K562 (cell line): ENCODE measurements around the gene ANKRD1. TPM values are rescaled to one million over a fixed set of nuclear protein-coding genes. Genes with fewer than 3 reads are reported as not detected.

Source experiments
- ATAC-seq: fragments of 200-7000 bp; cut with Tn5 transposase; 3 replicates; pipeline ENCODE4 v1.9.1; 2020; ENCODE audit warnings: moderate library complexity
- BruUV-seq: library from RNA; stranded (reverse); fragments of 400-500 nt; replicated peaks from 2 replicates; lab custom pipeline; 2021; lab: Mats Ljungman, UMichigan
- CTCF ChIA-PET: fragments of 300-600 bp; formaldehyde crosslinking; extraction: SDS; loops from one replicate; lab custom pipeline; 2021; ENCODE audit warnings: low intra/inter-chr PET ratio; lab: Yijun Ruan, JAX
- POLR2A ChIA-PET: fragments of 300-600, 350-650 bp; sonication (Branson Sonifier 250); formaldehyde crosslinking; extraction: SDS; loops from one replicate; lab custom pipeline; 2021; ENCODE audit warnings: antibody characterized with exemption, inconsistent platforms; lab: Yijun Ruan, JAX
- DNase-seq, 4 experiments: peaks; one replicate each; pipeline versions ENCODE4 v3.0.0 to v3.0.0-alpha.2; 2011 to 2018; ENCODE audit warnings: low spot score in 3 of 4, mixed read lengths in 3 of 4; ENCODE audit errors: extremely low read depth in 1 of 4
- FAIRE-seq: peaks from 2 replicates; lab custom pipeline; 2011; peaks lifted over from hg19 to GRCh38; lab: Jason Lieb, UNC
- H2AFZ ChIP-seq: 2 replicates; pipeline ENCODE4 v1.6.0; 2011; ENCODE audit warnings: low read depth, low read length, control low read depth, inconsistent platforms
- H3K27ac ChIP-seq: fragments of 200-600 bp; 3 replicates; pipeline ENCODE4 v1.8.0; 2011; ENCODE audit warnings: low read depth, mild to moderate bottlenecking, control low read depth, inconsistent platforms, low read length, moderate library complexity, mixed read lengths; ENCODE audit errors: extremely low read depth
- H3K27me3 ChIP-seq, 2 experiments: fragments of 300-600 bp in 1 of 2; 2 replicates in 1 of 2; 3 replicates in 1 of 2; pipeline versions ENCODE4 v1.6.0 to v1.8.0; 2011; ENCODE audit warnings: inconsistent platforms in 2 of 2, low read length in 2 of 2, mild to moderate bottlenecking in 1 of 2, mixed read lengths in 1 of 2, moderate library complexity in 1 of 2; ENCODE audit not compliant: control insufficient read depth in 2 of 2, insufficient read depth in 2 of 2
- H3K36me3 ChIP-seq: fragments of 300-600 bp; 3 replicates; pipeline ENCODE4 v1.8.0; 2011; ENCODE audit warnings: mild to moderate bottlenecking, low read length, inconsistent platforms; ENCODE audit not compliant: control insufficient read depth, insufficient read depth
- H3K4me1 ChIP-seq, 2 experiments: fragments of 200-600 bp in 1 of 2; replicated peaks in 1 of 2; 2 replicates in 1 of 2; 3 replicates in 1 of 2; pipeline versions ENCODE4 v1.5.1 to v1.8.0; 2011; ENCODE audit warnings: inconsistent platforms in 2 of 2, low read length in 2 of 2, mild to moderate bottlenecking in 1 of 2, mixed read lengths in 1 of 2, moderate library complexity in 1 of 2; ENCODE audit not compliant: control insufficient read depth in 2 of 2, insufficient read depth in 2 of 2
- H3K4me2 ChIP-seq: 2 replicates; pipeline ENCODE4 v1.6.1; 2011; ENCODE audit warnings: low read length, control low read depth, inconsistent platforms, mixed read lengths; ENCODE audit not compliant: insufficient read depth
- H3K4me3 ChIP-seq: fragments of 200-600 bp; sonication (generic), shearing (Covaris generic); 2 replicates; pipeline ENCODE4 v1.5.1; 2016; ENCODE audit warnings: control low read depth, inconsistent platforms
- H3K79me2 ChIP-seq: fragments of 200-600 bp; 3 replicates; pipeline ENCODE4 v1.8.0; 2011; ENCODE audit warnings: low read length, inconsistent platforms; ENCODE audit not compliant: control insufficient read depth, insufficient read depth
- H3K9ac ChIP-seq, 2 experiments: 2 replicates each; pipeline versions ENCODE4 v1.6.0 to v1.6.1; 2011; ENCODE audit warnings: low read depth in 2 of 2, low read length in 2 of 2, control low read depth in 1 of 2, inconsistent platforms in 1 of 2, mild to moderate bottlenecking in 1 of 2, mixed read lengths in 1 of 2; ENCODE audit not compliant: insufficient read depth in 1 of 2
- H3K9me1 ChIP-seq: one replicate; pipeline ENCODE4 v1.6.0; 2011; ENCODE audit warnings: inconsistent platforms, mild to moderate bottlenecking, low read length, moderate library complexity; ENCODE audit not compliant: control insufficient read depth, insufficient read depth
- H3K9me3 ChIP-seq: replicated peaks from 2 replicates; pipeline ENCODE4 v1.5.1; 2011; ENCODE audit warnings: low read depth, low read length, inconsistent platforms; ENCODE audit not compliant: control insufficient read depth, insufficient read depth
- H4K20me1 ChIP-seq: replicated peaks from 2 replicates; pipeline ENCODE4 v1.6.1; 2011; ENCODE audit warnings: low read length, inconsistent platforms, mixed read lengths; ENCODE audit not compliant: control insufficient read depth, insufficient read depth
- RFX1 ChIP-seq: fragments of 450-650 bp; IDR thresholded peaks from 2 replicates; pipeline ENCODE4 v1.6.1; 2016; ENCODE audit warnings: mild to moderate bottlenecking, moderate library complexity
- TAL1 ChIP-seq: fragments of 450-650 bp; IDR thresholded peaks from 2 replicates; pipeline ENCODE4 v1.6.1; 2016; ENCODE audit warnings: mild to moderate bottlenecking
- WGBS: fragments of 100-300 bp; shearing (Covaris generic); methylation state at CpG from one replicate; pipeline ENCODE4 v1.1.6; 2016; ENCODE audit warnings: low coverage, mixed read lengths; ENCODE audit not compliant: insufficient coverage; ENCODE audit errors: missing lambda C conversion rate; 5-methylcytosine and 5-hydroxymethylcytosine counted together
- in situ Hi-C: fragments of 300-500 bp; cut with MboI; formaldehyde crosslinking; loops from 4 replicates; pipeline ENCODE4 v1.15.0; 2018; ENCODE audit warnings: inconsistent platforms, mixed read lengths
- intact Hi-C: fragments of 100-400 bp; cut with micrococcal nuclease; formaldehyde crosslinking; loops from 2 replicates; pipeline ENCODE4 v1.14.2; 2022
- polyA plus RNA-seq, 8 experiments: library from polyadenylated mRNA; depleted of rRNA in 4 of 8; stranded (reverse) in 5 of 8; unstranded in 3 of 8; fragments of >200 nt; fragmentation: Nextera tagmentation in 2 of 8; fragmentation: Illumina TruSeq in 1 of 8; extraction: Ambion mirVana in 2 of 8; extraction: Trizol in 1 of 8; gene quantifications; 2 replicates each; pipeline versions ENCODE4 v1.2.1 to v1.2.3, GENCODE V29; 2011 to 2014; ENCODE audit warnings: inconsistent platforms in 1 of 8, missing spikeins in 1 of 8
- total RNA-seq, 7 experiments: library from RNA; depleted of rRNA in 6 of 7; stranded (reverse); fragments of >200 nt in 6 of 7; fragmentation: Illumina TruSeq in 2 of 7; extraction: Trizol in 2 of 7; gene quantifications; 2 replicates each; pipeline versions ENCODE4 v1.2.1 to v1.2.3, GENCODE V29; 2011 to 2021; ENCODE audit warnings: low replicate concordance in 1 of 7
- TF ChIP-seq, protein P1 (sequence below), 3 experiments: IDR thresholded peaks in 2 of 3; conservative IDR thresholded peaks in 1 of 3; 2 replicates each; pipeline ENCODE4 v1.5.1; 2011 to 2012; ENCODE audit warnings: low read length in 3 of 3, mild to moderate bottlenecking in 3 of 3, control low read depth in 2 of 3, improper control_type of control experiment in 1 of 3, inconsistent platforms in 1 of 3, low read depth in 1 of 3, mixed read lengths in 1 of 3, moderate library complexity in 1 of 3; ENCODE audit not compliant: insufficient read depth in 2 of 3

Gene ANKRD1
- total and polyA plus RNA-seq, 9 of the 15 experiments (the other 6 are each of a cell fraction or from before 2014, with no cell fraction given) = not detected

DNA sequence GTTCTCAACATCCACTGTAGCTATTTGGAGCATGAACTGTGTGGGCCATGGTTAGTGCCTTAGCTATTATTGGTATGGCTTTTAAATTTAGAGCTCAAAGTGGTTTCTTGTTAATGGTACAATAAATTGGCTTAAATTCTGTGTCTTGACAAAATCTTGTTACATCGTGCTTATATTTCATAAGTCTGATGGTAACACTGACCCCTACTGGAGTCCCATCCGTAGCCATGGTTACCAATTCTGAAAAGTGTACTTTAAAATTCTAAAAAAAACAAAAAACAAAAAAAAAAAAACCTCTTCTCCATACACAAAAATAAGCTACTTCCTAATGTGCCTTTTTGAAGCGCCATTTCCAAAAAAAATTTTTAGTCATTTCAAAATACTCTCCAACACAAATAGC is 55.5 kb downstream of the ANKRD1 start:
- in situ Hi-C loops = loop anchor here (5.0 to 25.0 kb wide), 2 partner anchors 1073 to 1428 kb away; no protein-coding TSS in a partner anchor
- Histone ChIP-seq H3K36me3 (no peaks in the 10 kb centered on the region), H3K4me1 (no peaks in the 10 kb centered on the region), H3K9ac (no peak overlapping the region), H3K9me3 (no peaks in the 10 kb centered on the region), H3K79me2 (no peaks in the 10 kb centered on the region), H3K4me3 (no peak overlapping the region), H3K4me2 (no peak overlapping the region), H3K9me1 (no peaks in the 10 kb centered on the region), H3K27me3 (no peaks in the 10 kb centered on the region), H4K20me1 (no peaks in the 10 kb centered on the region), H2AFZ (no peak overlapping the region), H3K27ac (no peak overlapping the region)
- ChIA-PET POLR2A (no interaction called here), CTCF (interaction anchor here (0.7 to 1.0 kb wide), 2 partner anchors 86 to 1069 kb away, joined by 3 read pairs; no protein-coding TSS in a partner anchor)
- BruUV-seq = no TSS peak
- no peak for FAIRE-seq
- no peak for ATAC-seq
- intact Hi-C loops = no loop called here
- DNase-seq = peak in 3 of 4 experiments; percentile 6 to 27 (median 25)
- 2% methylated on average over 3 of the region's 3 CpGs for WGBS
- peak; percentile 93 for TF ChIP-seq RFX1
- no peak for TF ChIP-seq TAL1
- TF ChIP-seq, protein P1, sequence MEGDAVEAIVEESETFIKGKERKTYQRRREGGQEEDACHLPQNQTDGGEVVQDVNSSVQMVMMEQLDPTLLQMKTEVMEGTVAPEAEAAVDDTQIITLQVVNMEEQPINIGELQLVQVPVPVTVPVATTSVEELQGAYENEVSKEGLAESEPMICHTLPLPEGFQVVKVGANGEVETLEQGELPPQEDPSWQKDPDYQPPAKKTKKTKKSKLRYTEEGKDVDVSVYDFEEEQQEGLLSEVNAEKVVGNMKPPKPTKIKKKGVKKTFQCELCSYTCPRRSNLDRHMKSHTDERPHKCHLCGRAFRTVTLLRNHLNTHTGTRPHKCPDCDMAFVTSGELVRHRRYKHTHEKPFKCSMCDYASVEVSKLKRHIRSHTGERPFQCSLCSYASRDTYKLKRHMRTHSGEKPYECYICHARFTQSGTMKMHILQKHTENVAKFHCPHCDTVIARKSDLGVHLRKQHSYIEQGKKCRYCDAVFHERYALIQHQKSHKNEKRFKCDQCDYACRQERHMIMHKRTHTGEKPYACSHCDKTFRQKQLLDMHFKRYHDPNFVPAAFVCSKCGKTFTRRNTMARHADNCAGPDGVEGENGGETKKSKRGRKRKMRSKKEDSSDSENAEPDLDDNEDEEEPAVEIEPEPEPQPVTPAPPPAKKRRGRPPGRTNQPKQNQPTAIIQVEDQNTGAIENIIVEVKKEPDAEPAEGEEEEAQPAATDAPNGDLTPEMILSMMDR (IDR thresholded peaks at IDR 0.05 in 2 of 3, conservative IDR thresholded peaks at IDR 0.05 in 1 of 3; ENCODE audit: insufficient read depth in 2 of 3, low read depth in 1 of 3, low read length in 3 of 3) = peak in 2 of 3 experiments; percentile 8 to 36; a peak in 2 of 6 replicates
